SK-N-SH (cell line): ENCODE results near the gene SLBP. TPM values are rescaled to one million over a fixed set of nuclear protein-coding genes. Genes with fewer than 3 reads are reported as not detected.
A peak's percentile ranks its signal among the peaks of the same experiment; 100 is the strongest.

ENCODE experiments used
- CTCF ChIA-PET: fragments of 300-600, 350-600 bp; formaldehyde crosslinking; extraction: SDS; loops from one replicate; lab custom pipeline; 2021; lab: Yijun Ruan, JAX
- POLR2A ChIA-PET: fragments of 350-600 bp; sonication (Branson Sonifier 250); formaldehyde crosslinking; extraction: SDS; loops from one replicate; lab custom pipeline; 2020; ENCODE audit warnings: antibody characterized with exemption, inconsistent platforms; lab: Yijun Ruan, JAX
- DNase-seq: peaks from one replicate; pipeline ENCODE4 v3.0.0; 2012
- H2AFZ ChIP-seq: fragments of 200-600 bp; sonication (generic); 2 replicates; pipeline ENCODE4 v1.8.1; 2016; ENCODE audit warnings: antibody characterized with exemption, mild to moderate bottlenecking, low read depth
- H3F3A ChIP-seq: fragments of 200-600 bp; sonication (generic); replicated peaks from 2 replicates; pipeline ENCODE3; 2016; ENCODE audit warnings: antibody characterized with exemption, mild to moderate bottlenecking; ENCODE audit not compliant: insufficient read depth
- H3K27ac ChIP-seq, 2 experiments: fragments of 200-500 bp in 1 of 2; fragments of 200-600 bp in 1 of 2; sonication (Bioruptor generic) in 1 of 2; sonication (generic), shearing (Covaris generic) in 1 of 2; 2 replicates each; pipeline versions ENCODE4 v1.5.1 to v1.6.1; 2014 to 2016; ENCODE audit warnings: low read depth in 2 of 2, inconsistent platforms in 1 of 2, low read length in 1 of 2, mild to moderate bottlenecking in 1 of 2, mixed read lengths in 1 of 2
- H3K27me3 ChIP-seq: fragments of 200-600 bp; sonication (generic), shearing (Covaris generic); 2 replicates; pipeline ENCODE4 v1.6.1; 2016; ENCODE audit warnings: mixed run types; ENCODE audit not compliant: insufficient read depth
- H3K36me3 ChIP-seq, 2 experiments: fragments of 200-500 bp in 1 of 2; fragments of 200-600 bp in 1 of 2; sonication (Bioruptor generic) in 1 of 2; sonication (generic) in 1 of 2; replicated peaks in 1 of 2; 2 replicates each; pipeline versions ENCODE3 to v1.5.1; 2014 to 2016; ENCODE audit warnings: low read length in 1 of 2, mild to moderate bottlenecking in 1 of 2; ENCODE audit not compliant: insufficient read depth in 2 of 2, control insufficient read depth in 1 of 2
- H3K4me1 ChIP-seq, 2 experiments: fragments of 200-500 bp in 1 of 2; fragments of 200-600 bp in 1 of 2; sonication (Bioruptor generic) in 1 of 2; sonication (generic), shearing (Covaris generic) in 1 of 2; 2 replicates each; pipeline versions ENCODE4 v1.5.1 to v1.6.1; 2014 to 2016; ENCODE audit warnings: low read depth in 1 of 2, low read length in 1 of 2, mixed run types in 1 of 2; ENCODE audit not compliant: insufficient read depth in 2 of 2, control insufficient read depth in 1 of 2
- H3K4me2 ChIP-seq: fragments of 200-600 bp; sonication (generic), shearing (Covaris generic); 2 replicates; pipeline ENCODE4 v1.6.1; 2017; ENCODE audit warnings: mixed run types
- H3K4me3 ChIP-seq, 2 experiments: fragments of 200-500 bp in 1 of 2; fragments of 200-600 bp in 1 of 2; sonication (Bioruptor generic) in 1 of 2; sonication (generic), shearing (Covaris generic) in 1 of 2; 2 replicates each; pipeline versions ENCODE4 v1.5.1 to v1.8.1; 2014 to 2016; ENCODE audit warnings: low read depth in 2 of 2, inconsistent platforms in 1 of 2, low read length in 1 of 2, mild to moderate bottlenecking in 1 of 2, mixed read lengths in 1 of 2, moderate library complexity in 1 of 2
- H3K79me2 ChIP-seq: fragments of 200-600 bp; sonication (generic); 2 replicates; pipeline ENCODE4 v1.8.1; 2017; ENCODE audit warnings: mild to moderate bottlenecking; ENCODE audit not compliant: insufficient read depth
- H3K9ac ChIP-seq: fragments of 200-600 bp; sonication (generic); 2 replicates; pipeline ENCODE4 v1.6.1; 2017; ENCODE audit warnings: mixed run types
- H3K9me2 ChIP-seq: fragments of 200-600 bp; sonication (generic); 2 replicates; pipeline ENCODE4 v1.6.1; 2017; ENCODE audit warnings: mixed run types
- H3K9me3 ChIP-seq: fragments of 200-600 bp; sonication (generic); 2 replicates; pipeline ENCODE4 v1.6.1; 2017; ENCODE audit warnings: mixed run types, mild to moderate bottlenecking, moderate library complexity
- H4K20me1 ChIP-seq: fragments of 200-600 bp; sonication (generic); 2 replicates; pipeline ENCODE4 v1.6.1; 2017; ENCODE audit warnings: mild to moderate bottlenecking, mixed run types; ENCODE audit not compliant: insufficient read depth
- CTCF ChIP-seq: fragments of 200-600 bp; sonication (generic); IDR thresholded peaks from 2 replicates; pipeline ENCODE4 v1.6.1; 2017; ENCODE audit warnings: antibody characterized with exemption, mild to moderate bottlenecking, moderate library complexity
- MAX ChIP-seq: IDR thresholded peaks from 2 replicates; pipeline ENCODE4 v1.4.0; 2012; ENCODE audit warnings: low read depth
- NRF1 ChIP-seq: IDR thresholded peaks from 2 replicates; pipeline ENCODE4 v1.6.1; 2012; ENCODE audit warnings: low read depth, mild to moderate bottlenecking, low read length
- RAD21 ChIP-seq: IDR thresholded peaks from 2 replicates; pipeline ENCODE4 v1.6.1; 2012; ENCODE audit warnings: mild to moderate bottlenecking, low read length
- SMC3 ChIP-seq: IDR thresholded peaks from 2 replicates; pipeline ENCODE4 v1.6.1; 2012; ENCODE audit warnings: low read depth, low read length, improper control_type of control experiment
- TAF1 ChIP-seq: IDR thresholded peaks from 2 replicates; pipeline ENCODE4 v1.6.1; 2012; ENCODE audit warnings: low read depth, mild to moderate bottlenecking, low read length, moderate library complexity, borderline replicate concordance
- WGBS: methylation state at CpG from one replicate; pipeline ENCODE4 v1.1.6; 2017; ENCODE audit warnings: low lambda C conversion rate; 5-methylcytosine and 5-hydroxymethylcytosine counted together
- polyA plus RNA-seq, 3 experiments: library from polyadenylated mRNA; depleted of rRNA; stranded (reverse); fragments of >200 nt; gene quantifications; 2 replicates each; pipeline ENCODE4 v1.2.3, GENCODE V29; 2012
- TF ChIP-seq, protein P1 (sequence below): IDR thresholded peaks from 2 replicates; pipeline ENCODE4 v1.4.0; 2012; ENCODE audit warnings: low read depth, borderline replicate concordance

The SLBP gene
- polyA plus RNA-seq, 1 of the 3 experiments (the other 2 are of a cell fraction) = 51.5 TPM

GRCh38 chr4:1685235-1686150 lies 26.6 kb downstream of the SLBP start (continued):
- TF ChIP-seq CTCF (no peak), SMC3 (no peak)

GRCh38 chr4:1684506-1685234 lies 27.4 kb downstream of the SLBP start:
- Histone ChIP-seq H3K4me2 (peak overlapping the region; percentile 28; the same call in 1 of the 2 replicates), H4K20me1 (no peaks in the 10 kb centered on the region), H3K36me3 (peaks cover 0 to under 1% of the 10 kb centered on the region in 2 experiments), H3K9me2 (no peaks in the 10 kb centered on the region), H3K27ac (peak overlapping the region in 1 of 2 experiments; percentile 18; a peak in 1 of 4 replicates), H3K4me3 (peak overlapping the region in 1 of 2 experiments; percentile 67; a peak in 2 of 4 replicates), H3K79me2 (peaks cover 11% of the 10 kb centered on the region), H3F3A (peaks cover 23% of the 10 kb centered on the region), H2AFZ (no peak overlapping the region), H3K9ac (no peak overlapping the region), H3K27me3 (no peaks in the 10 kb centered on the region), H3K9me3 (no peaks in the 10 kb centered on the region), H3K4me1 (peaks cover 4 to 13% of the 10 kb centered on the region in 2 experiments; a peak in 2 of 4 replicates)
- no peak for DNase-seq
- 19% methylated on average over 14 of the region's 66 CpGs for WGBS
- CTCF ChIA-PET = interaction anchor here (6.2 kb wide), 1 partner anchor 8 kb away, joined by 32 read pairs; no protein-coding TSS in a partner anchor
- TF ChIP-seq RAD21 (no peak), NRF1 (peak; percentile 58)
- POLR2A ChIA-PET = no interaction called here

DNA sequence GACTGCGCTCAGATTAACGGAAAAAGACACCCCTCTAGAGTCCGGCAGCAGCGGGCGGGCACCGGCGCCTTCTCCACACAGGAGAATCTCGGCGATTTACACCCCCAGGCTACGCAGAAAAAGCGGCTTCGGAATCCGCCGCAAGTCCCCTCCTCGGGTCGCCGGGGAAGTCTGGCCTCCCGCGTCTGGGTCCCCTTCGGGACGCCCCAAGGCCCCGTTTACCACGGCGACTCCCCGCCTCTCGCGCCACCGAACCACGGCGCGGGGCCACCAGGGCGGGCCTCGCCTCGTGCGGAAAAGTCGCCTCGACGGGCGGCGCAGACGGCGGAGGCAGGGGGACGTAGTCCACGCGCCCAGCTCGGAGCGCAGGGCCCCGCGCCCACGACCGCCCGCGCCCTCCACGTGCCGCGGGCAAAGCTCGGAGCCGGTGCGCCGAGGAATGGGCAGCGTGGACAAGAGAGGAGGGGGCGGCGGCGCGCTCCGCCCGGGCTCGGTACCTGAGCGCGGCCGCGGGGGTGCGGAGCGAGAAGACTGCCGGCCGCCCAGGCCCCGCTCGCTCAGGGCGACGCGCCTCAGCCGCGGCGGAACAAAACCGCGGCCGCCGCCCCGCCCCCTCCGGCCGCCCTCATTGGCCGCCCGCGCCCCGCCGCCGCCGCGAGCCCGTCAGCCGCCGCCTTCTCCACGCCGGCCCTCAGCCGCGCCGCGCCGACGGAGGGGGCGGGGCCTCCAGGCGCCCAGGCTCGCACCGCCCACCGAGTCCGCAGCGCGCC lies 28.2 kb downstream of the SLBP start, which contains the start of gene FAM53A:
Gene FAM53A, minus strand, starts transcription at position 578 of the 770 bp plus-strand sequence. CDS start 15,572 bp downstream, outside the sequence.
- Histone ChIP-seq H2AFZ (peak within 1 kb of the TSS; percentile 89; the same call in 1 of the 2 replicates), H4K20me1 (no peaks in the 10 kb centered on the region), H3K4me2 (peak within 1 kb of the TSS; percentile 93), H3K4me1 (peaks cover 4 to 13% of the 10 kb centered on the region in 2 experiments; a peak in 2 of 4 replicates), H3F3A (peaks cover 23% of the 10 kb centered on the region), H3K36me3 (no peaks in the 10 kb centered on the region), H3K4me3 (peak within 1 kb of the TSS; percentile 65 to 67), H3K27me3 (no peaks in the 10 kb centered on the region), H3K79me2 (peaks cover 11% of the 10 kb centered on the region), H3K9me3 (no peaks in the 10 kb centered on the region), H3K9ac (peak within 1 kb of the TSS; percentile 88), H3K9me2 (no peaks in the 10 kb centered on the region), H3K27ac (peak within 1 kb of the TSS; percentile 61 to 94)
- TF ChIP-seq, protein P1, sequence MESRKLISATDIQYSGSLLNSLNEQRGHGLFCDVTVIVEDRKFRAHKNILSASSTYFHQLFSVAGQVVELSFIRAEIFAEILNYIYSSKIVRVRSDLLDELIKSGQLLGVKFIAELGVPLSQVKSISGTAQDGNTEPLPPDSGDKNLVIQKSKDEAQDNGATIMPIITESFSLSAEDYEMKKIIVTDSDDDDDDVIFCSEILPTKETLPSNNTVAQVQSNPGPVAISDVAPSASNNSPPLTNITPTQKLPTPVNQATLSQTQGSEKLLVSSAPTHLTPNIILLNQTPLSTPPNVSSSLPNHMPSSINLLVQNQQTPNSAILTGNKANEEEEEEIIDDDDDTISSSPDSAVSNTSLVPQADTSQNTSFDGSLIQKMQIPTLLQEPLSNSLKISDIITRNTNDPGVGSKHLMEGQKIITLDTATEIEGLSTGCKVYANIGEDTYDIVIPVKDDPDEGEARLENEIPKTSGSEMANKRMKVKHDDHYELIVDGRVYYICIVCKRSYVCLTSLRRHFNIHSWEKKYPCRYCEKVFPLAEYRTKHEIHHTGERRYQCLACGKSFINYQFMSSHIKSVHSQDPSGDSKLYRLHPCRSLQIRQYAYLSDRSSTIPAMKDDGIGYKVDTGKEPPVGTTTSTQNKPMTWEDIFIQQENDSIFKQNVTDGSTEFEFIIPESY = no peak
- TF ChIP-seq MAX (peak; percentile 25; the same call in 1 of the 2 replicates), TAF1 (peak; percentile 50; the same call in 1 of the 2 replicates)
- peak; percentile 99 for DNase-seq
- 0% methylated on average over 2 of the region's 118 CpGs for WGBS
- POLR2A ChIA-PET = no interaction called here
- CTCF ChIA-PET = interaction anchor here (6.2 kb wide), 1 partner anchor 8 kb away, joined by 32 read pairs; no protein-coding TSS in a partner anchor
